ENCODE measurements around the gene UCN2.

DNA sequence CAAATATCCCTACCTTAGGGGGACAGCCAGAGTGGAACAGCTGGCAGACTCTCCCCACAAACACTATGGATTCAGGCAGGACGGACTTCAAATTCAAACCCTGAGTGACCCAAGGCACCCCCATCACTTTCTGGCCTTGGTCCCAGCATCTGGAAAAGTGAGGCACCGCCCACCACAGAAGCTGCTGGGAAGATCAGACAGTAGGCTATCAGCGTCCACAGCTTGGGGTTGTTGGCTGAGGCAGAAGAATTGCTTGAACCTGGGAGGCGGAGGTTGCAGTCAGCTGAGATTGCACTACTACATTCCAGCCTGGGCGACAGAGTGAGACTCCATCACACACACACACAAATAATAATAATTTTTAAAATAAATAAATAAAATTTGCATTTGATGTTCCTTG lies 15.5 kb downstream of the UCN2 start:
- TF ChIP-seq NRF1 (IDR thresholded peaks at IDR 0.05; ENCODE audit: low read depth, low read length) (no peak), POLR2A (IDR thresholded peaks at IDR 0.05; ENCODE audit: control extremely low read depth in 1 of 2, low read depth in 2 of 2, low read length in 2 of 2) (no peak), POLR2AphosphoS5 (IDR thresholded peaks at IDR 0.05; ENCODE audit: low read depth, low read length) (no peak), RAD21 (IDR thresholded peaks at IDR 0.05 in 1 of 2, conservative IDR thresholded peaks at IDR 0.05 in 1 of 2; ENCODE audit: low read depth in 2 of 2, low read length in 2 of 2) (no peak), EZH2 (IDR thresholded peaks at IDR 0.05; ENCODE audit: low read depth, low read length, severe bottlenecking) (no peak)
- TF ChIP-seq, protein P1, sequence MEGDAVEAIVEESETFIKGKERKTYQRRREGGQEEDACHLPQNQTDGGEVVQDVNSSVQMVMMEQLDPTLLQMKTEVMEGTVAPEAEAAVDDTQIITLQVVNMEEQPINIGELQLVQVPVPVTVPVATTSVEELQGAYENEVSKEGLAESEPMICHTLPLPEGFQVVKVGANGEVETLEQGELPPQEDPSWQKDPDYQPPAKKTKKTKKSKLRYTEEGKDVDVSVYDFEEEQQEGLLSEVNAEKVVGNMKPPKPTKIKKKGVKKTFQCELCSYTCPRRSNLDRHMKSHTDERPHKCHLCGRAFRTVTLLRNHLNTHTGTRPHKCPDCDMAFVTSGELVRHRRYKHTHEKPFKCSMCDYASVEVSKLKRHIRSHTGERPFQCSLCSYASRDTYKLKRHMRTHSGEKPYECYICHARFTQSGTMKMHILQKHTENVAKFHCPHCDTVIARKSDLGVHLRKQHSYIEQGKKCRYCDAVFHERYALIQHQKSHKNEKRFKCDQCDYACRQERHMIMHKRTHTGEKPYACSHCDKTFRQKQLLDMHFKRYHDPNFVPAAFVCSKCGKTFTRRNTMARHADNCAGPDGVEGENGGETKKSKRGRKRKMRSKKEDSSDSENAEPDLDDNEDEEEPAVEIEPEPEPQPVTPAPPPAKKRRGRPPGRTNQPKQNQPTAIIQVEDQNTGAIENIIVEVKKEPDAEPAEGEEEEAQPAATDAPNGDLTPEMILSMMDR (IDR thresholded peaks at IDR 0.05; ENCODE audit: control extremely low read depth in 1 of 3, insufficient read depth in 1 of 3, low read depth in 1 of 3, low read length in 3 of 3), result no peak

Data from H1 (cell line).